GM12878 (cell line): ENCODE results near the gene TMEM256.

Experiments used
- EZH2 ChIP-seq: IDR thresholded peaks from 2 replicates; pipeline ENCODE4 v1.6.1; 2012; ENCODE audit warnings: low read depth, mild to moderate bottlenecking, control low read depth, inconsistent platforms, low read length, borderline replicate concordance; ENCODE audit not compliant: control insufficient read depth
- POLR2A ChIP-seq: IDR thresholded peaks from 2 replicates; pipeline ENCODE4 v1.6.1; 2011; ENCODE audit warnings: low read depth, mild to moderate bottlenecking, low read length
- SRF ChIP-seq, 2 experiments: IDR thresholded peaks; 2 replicates each; pipeline ENCODE4 v1.6.1; 2011; ENCODE audit warnings: low read depth in 2 of 2, low read length in 2 of 2, mild to moderate bottlenecking in 1 of 2, moderate library complexity in 1 of 2
- TF ChIP-seq, protein P1 (sequence below), 3 experiments: IDR thresholded peaks in 2 of 3; conservative IDR thresholded peaks in 1 of 3; 2 replicates each; pipeline ENCODE4 v1.5.1; 2011; ENCODE audit warnings: low read depth in 3 of 3, low read length in 3 of 3, mild to moderate bottlenecking in 3 of 3, control low read depth in 2 of 3, moderate library complexity in 2 of 3, inconsistent platforms in 1 of 3, mixed read lengths in 1 of 3; ENCODE audit not compliant: control insufficient read depth in 2 of 3, insufficient read depth in 1 of 3; ENCODE audit errors: extremely low read depth in 1 of 3
- TF ChIP-seq, protein P2 (sequence below): fragments of 450-650 bp; formaldehyde crosslinking; IDR thresholded peaks from 2 replicates; pipeline ENCODE4 v1.5.0; 2022; ENCODE audit warnings: mild to moderate bottlenecking, missing genetic modification characterization

DNA sequence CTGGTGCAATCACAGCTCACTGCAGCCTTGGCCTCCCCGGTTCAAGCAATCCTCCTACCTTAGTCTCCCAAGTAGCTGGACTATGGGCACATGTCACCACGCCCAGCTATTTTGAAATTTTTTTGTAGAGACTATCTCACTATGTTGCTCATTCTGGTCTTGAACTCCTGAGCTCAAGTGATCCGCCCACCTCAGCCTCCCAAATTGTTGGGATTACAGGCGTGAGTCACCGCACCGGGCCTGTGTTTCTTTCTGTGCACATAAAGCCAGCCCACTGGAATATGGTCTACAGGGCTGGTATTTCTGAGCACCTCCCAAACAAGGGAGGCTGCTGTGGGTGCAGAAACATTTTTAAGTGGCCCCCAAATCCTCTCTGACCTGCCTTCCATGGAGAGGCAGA lies 40.6 kb downstream of the TMEM256 start:
- TF ChIP-seq EZH2 (no peak), SRF (IDR thresholded peaks at IDR 0.05; ENCODE audit: low read depth in 2 of 2, low read length in 2 of 2) (no peak), POLR2A (no peak)
- TF ChIP-seq, protein P1, sequence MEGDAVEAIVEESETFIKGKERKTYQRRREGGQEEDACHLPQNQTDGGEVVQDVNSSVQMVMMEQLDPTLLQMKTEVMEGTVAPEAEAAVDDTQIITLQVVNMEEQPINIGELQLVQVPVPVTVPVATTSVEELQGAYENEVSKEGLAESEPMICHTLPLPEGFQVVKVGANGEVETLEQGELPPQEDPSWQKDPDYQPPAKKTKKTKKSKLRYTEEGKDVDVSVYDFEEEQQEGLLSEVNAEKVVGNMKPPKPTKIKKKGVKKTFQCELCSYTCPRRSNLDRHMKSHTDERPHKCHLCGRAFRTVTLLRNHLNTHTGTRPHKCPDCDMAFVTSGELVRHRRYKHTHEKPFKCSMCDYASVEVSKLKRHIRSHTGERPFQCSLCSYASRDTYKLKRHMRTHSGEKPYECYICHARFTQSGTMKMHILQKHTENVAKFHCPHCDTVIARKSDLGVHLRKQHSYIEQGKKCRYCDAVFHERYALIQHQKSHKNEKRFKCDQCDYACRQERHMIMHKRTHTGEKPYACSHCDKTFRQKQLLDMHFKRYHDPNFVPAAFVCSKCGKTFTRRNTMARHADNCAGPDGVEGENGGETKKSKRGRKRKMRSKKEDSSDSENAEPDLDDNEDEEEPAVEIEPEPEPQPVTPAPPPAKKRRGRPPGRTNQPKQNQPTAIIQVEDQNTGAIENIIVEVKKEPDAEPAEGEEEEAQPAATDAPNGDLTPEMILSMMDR (IDR thresholded peaks at IDR 0.05 in 2 of 3, conservative IDR thresholded peaks at IDR 0.05 in 1 of 3; ENCODE audit: control insufficient read depth in 2 of 3, extremely low read depth in 1 of 3, insufficient read depth in 1 of 3, low read depth in 3 of 3, low read length in 3 of 3), result no peak
- TF ChIP-seq, protein P2, sequence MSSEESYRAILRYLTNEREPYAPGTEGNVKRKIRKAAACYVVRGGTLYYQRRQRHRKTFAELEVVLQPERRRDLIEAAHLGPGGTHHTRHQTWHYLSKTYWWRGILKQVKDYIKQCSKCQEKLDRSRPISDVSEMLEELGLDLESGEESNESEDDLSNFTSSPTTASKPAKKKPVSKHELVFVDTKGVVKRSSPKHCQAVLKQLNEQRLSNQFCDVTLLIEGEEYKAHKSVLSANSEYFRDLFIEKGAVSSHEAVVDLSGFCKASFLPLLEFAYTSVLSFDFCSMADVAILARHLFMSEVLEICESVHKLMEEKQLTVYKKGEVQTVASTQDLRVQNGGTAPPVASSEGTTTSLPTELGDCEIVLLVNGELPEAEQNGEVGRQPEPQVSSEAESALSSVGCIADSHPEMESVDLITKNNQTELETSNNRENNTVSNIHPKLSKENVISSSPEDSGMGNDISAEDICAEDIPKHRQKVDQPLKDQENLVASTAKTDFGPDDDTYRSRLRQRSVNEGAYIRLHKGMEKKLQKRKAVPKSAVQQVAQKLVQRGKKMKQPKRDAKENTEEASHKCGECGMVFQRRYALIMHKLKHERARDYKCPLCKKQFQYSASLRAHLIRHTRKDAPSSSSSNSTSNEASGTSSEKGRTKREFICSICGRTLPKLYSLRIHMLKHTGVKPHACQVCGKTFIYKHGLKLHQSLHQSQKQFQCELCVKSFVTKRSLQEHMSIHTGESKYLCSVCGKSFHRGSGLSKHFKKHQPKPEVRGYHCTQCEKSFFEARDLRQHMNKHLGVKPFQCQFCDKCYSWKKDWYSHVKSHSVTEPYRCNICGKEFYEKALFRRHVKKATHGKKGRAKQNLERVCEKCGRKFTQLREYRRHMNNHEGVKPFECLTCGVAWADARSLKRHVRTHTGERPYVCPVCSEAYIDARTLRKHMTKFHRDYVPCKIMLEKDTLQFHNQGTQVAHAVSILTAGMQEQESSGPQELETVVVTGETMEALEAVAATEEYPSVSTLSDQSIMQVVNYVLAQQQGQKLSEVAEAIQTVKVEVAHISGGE, result no peak
